ENCODE results near the gene POU6F2. TPM values are rescaled to one million over a fixed set of nuclear protein-coding genes. Genes with fewer than 3 reads are reported as not detected.

POU6F2 gene
- total and polyA plus RNA-seq, 9 of the 15 experiments (the other 6 are each of a cell fraction or from before 2014, with no cell fraction given): 0.29 to 1.5 (median 0.96) TPM

- Histone ChIP-seq H3K4me1 (replicated peaks in 1 of 2; ENCODE audit: control insufficient read depth in 2 of 2, insufficient read depth in 2 of 2, low read length in 2 of 2) (no peaks in the 10 kb centered on the region), H3K79me2 (ENCODE audit: control insufficient read depth, insufficient read depth, low read length) (no peaks in the 10 kb centered on the region), H3K9me1 (ENCODE audit: control insufficient read depth, insufficient read depth, low read length) (no peaks in the 10 kb centered on the region), H3K4me3 (no peak overlapping the region), H3K27ac (ENCODE audit: extremely low read depth, low read depth, low read length) (no peak overlapping the region), H2AFZ (ENCODE audit: low read depth, low read length) (no peak overlapping the region), H3K9me3 (replicated peaks; ENCODE audit: control insufficient read depth, insufficient read depth, low read depth, low read length) (no peaks in the 10 kb centered on the region), H4K20me1 (replicated peaks; ENCODE audit: control insufficient read depth, insufficient read depth, low read length) (no peaks in the 10 kb centered on the region), H3K9ac (ENCODE audit: insufficient read depth in 1 of 2, low read depth in 2 of 2, low read length in 2 of 2) (no peak overlapping the region), H3K27me3 (ENCODE audit: control insufficient read depth in 2 of 2, insufficient read depth in 2 of 2, low read length in 2 of 2) (peaks cover 2 to 17% of the 10 kb centered on the region in 2 experiments; a peak in 3 of 5 replicates), H3K4me2 (ENCODE audit: insufficient read depth, low read length) (no peak overlapping the region), H3K36me3 (ENCODE audit: control insufficient read depth, insufficient read depth, low read length) (no peaks in the 10 kb centered on the region)
- TF ChIP-seq ELK3 (CRISPR knock-in tag; IDR thresholded peaks at IDR 0.05) (no peak), POLR2A (conservative IDR thresholded peaks at IDR 0.05) (no peak), JUNB (CRISPR knock-in tag; conservative IDR thresholded peaks at IDR 0.05) (no peak), BCL6 (CRISPR knock-in tag; IDR thresholded peaks at IDR 0.05) (no peak), SIN3B (IDR thresholded peaks at IDR 0.05; ENCODE audit: low read depth) (no peak), TRIM25 (IDR thresholded peaks at IDR 0.05; ENCODE audit: borderline replicate concordance) (no peak), TEAD4 (IDR thresholded peaks at IDR 0.05; ENCODE audit: low read length) (no peak), TEAD4 (CRISPR knock-in tag; IDR thresholded peaks at IDR 0.05; ENCODE audit: borderline replicate concordance) (no peak), ZNF280A (IDR thresholded peaks at IDR 0.05; ENCODE audit: low read depth, partially characterized antibody) (no peak), CHCHD3 (CRISPR knock-in tag; IDR thresholded peaks at IDR 0.05) (no peak)
- TF ChIP-seq, protein P1, sequence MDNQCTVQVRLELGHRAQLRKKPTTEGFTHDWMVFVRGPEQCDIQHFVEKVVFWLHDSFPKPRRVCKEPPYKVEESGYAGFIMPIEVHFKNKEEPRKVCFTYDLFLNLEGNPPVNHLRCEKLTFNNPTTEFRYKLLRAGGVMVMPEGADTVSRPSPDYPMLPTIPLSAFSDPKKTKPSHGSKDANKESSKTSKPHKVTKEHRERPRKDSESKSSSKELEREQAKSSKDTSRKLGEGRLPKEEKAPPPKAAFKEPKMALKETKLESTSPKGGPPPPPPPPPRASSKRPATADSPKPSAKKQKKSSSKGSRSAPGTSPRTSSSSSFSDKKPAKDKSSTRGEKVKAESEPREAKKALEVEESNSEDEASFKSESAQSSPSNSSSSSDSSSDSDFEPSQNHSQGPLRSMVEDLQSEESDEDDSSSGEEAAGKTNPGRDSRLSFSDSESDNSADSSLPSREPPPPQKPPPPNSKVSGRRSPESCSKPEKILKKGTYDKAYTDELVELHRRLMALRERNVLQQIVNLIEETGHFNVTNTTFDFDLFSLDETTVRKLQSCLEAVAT (IDR thresholded peaks at IDR 0.05): no peak
- TF ChIP-seq, protein P2, sequence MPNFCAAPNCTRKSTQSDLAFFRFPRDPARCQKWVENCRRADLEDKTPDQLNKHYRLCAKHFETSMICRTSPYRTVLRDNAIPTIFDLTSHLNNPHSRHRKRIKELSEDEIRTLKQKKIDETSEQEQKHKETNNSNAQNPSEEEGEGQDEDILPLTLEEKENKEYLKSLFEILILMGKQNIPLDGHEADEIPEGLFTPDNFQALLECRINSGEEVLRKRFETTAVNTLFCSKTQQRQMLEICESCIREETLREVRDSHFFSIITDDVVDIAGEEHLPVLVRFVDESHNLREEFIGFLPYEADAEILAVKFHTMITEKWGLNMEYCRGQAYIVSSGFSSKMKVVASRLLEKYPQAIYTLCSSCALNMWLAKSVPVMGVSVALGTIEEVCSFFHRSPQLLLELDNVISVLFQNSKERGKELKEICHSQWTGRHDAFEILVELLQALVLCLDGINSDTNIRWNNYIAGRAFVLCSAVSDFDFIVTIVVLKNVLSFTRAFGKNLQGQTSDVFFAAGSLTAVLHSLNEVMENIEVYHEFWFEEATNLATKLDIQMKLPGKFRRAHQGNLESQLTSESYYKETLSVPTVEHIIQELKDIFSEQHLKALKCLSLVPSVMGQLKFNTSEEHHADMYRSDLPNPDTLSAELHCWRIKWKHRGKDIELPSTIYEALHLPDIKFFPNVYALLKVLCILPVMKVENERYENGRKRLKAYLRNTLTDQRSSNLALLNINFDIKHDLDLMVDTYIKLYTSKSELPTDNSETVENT (CRISPR knock-in tag; IDR thresholded peaks at IDR 0.05): no peak
- WGBS (ENCODE audit: insufficient coverage, low coverage, missing lambda C conversion rate): 0% methylated on average over 3 of the region's 3 CpGs
- POLR2A ChIA-PET: no interaction called here
- CTCF ChIA-PET (ENCODE audit: low intra/inter-chr PET ratio): no interaction called here
- BruUV-seq (replicated peaks): no TSS peak
- no peak for FAIRE-seq
- no peak for ATAC-seq
- DNase-seq (ENCODE audit: extremely low read depth in 1 of 4, low spot score in 3 of 4): no peak
- intact Hi-C loops (cut with micrococcal nuclease) (no loop called here), in situ Hi-C loops (cut with MboI) (no loop called here)
These were observed 327.1 kb downstream of the POU6F2 start for GRCh38 chr7:39304668-39305405.
